Type B pancreatic cell (in vitro differentiated cells): Measurements from ENCODE around the gene KRT33B. TPM values are rescaled to one million over a fixed set of nuclear protein-coding genes. Genes with fewer than 3 reads are reported as not detected.
"Not testable (repeated sequence)": the region's sequence is repeated elsewhere in the genome, so short reads cannot be mapped to it uniquely, and the experiment has no call there.

ENCODE experiments used
- DNase-seq: peaks from one replicate; pipeline ENCODE4 v3.0.0; 2021; ENCODE audit warnings: mixed read lengths; ENCODE audit not compliant: unreplicated experiment; ENCODE audit errors: extremely low spot score
- H3K27ac Mint-ChIP-seq: 2 replicates; pipeline ENCODE4 v1.8.0; 2021; ENCODE audit warnings: mild to moderate bottlenecking, mixed read lengths
- H3K27me3 Mint-ChIP-seq: 2 replicates; pipeline ENCODE4 v1.8.0; 2021; ENCODE audit warnings: mixed read lengths
- H3K36me3 Mint-ChIP-seq: 2 replicates; pipeline ENCODE4 v1.8.0; 2021; ENCODE audit warnings: mixed read lengths
- H3K4me1 Mint-ChIP-seq: one replicate; pipeline ENCODE4 v1.8.0; 2021; ENCODE audit warnings: mixed read lengths; ENCODE audit not compliant: unreplicated experiment
- H3K4me3 Mint-ChIP-seq: 2 replicates; pipeline ENCODE4 v1.8.0; 2021; ENCODE audit warnings: mild to moderate bottlenecking, mixed read lengths
- H3K9me3 Mint-ChIP-seq: 2 replicates; pipeline ENCODE4 v1.8.0; 2021; ENCODE audit warnings: mixed read lengths
- total RNA-seq: library from RNA; stranded (reverse); gene quantifications from 2 replicates; pipeline ENCODE4 v1.2.1, GENCODE V29; 2021; ENCODE audit warnings: low replicate concordance
- TF ChIP-seq, protein P1 (sequence below): fragments of 200-600 bp; sonication (generic); conservative IDR thresholded peaks from 2 replicates; pipeline ENCODE4 v1.5.0; 2021; ENCODE audit warnings: antibody characterized with exemption, mild to moderate bottlenecking

The KRT33B gene
- total RNA-seq, 1 donor from 2014 or later, result not detected

DNA sequence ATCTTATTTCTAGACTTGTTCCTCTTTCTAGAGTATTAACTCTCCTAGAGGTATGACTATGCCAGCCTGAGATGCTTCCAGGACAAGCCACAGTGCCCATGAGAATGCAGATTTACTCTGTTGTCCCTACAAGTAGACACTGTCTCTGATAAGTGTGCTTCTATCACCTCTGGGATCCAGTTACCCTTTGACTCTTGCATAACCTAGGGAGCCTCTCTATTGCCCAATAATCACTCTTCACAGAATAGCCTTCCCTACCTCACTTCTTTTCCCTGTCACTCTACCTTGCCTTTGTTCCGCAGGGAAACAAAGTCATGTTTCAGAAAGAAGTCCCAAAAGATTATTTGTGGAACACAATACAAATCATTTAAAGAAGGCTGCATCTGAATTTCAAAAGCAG, 14.1 kb upstream of the KRT33B start:
- Mint-ChIP-seq H3K27ac (no peak overlapping the region), H3K4me1 (no peaks in the 10 kb centered on the region), H3K27me3 (peaks cover 4% of the 10 kb centered on the region), H3K4me3 (no peak overlapping the region), H3K9me3 (peaks cover 7% of the 10 kb centered on the region), H3K36me3 (no peaks in the 10 kb centered on the region)
- TF ChIP-seq, protein P1, sequence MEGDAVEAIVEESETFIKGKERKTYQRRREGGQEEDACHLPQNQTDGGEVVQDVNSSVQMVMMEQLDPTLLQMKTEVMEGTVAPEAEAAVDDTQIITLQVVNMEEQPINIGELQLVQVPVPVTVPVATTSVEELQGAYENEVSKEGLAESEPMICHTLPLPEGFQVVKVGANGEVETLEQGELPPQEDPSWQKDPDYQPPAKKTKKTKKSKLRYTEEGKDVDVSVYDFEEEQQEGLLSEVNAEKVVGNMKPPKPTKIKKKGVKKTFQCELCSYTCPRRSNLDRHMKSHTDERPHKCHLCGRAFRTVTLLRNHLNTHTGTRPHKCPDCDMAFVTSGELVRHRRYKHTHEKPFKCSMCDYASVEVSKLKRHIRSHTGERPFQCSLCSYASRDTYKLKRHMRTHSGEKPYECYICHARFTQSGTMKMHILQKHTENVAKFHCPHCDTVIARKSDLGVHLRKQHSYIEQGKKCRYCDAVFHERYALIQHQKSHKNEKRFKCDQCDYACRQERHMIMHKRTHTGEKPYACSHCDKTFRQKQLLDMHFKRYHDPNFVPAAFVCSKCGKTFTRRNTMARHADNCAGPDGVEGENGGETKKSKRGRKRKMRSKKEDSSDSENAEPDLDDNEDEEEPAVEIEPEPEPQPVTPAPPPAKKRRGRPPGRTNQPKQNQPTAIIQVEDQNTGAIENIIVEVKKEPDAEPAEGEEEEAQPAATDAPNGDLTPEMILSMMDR, result no peak
- DNase-seq, result no peak

DNA sequence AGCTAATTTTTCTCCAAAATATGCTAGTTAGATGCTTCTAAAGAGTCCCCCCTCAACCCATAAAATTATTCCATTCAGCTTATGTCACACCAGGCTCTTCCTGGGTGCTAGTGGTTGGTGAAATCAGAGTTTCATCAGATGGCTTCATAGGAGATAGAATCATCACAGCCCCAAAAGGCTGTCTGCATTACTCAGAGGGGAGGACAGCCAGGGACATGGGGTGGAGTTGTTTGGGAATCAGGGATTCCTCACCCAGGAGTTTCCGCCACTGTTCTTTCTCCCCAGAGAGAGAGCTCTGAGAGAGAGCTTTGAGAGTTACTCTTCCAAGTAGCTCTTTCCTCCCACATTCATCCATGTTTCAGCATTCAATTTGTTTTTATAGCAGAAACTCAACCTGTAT, 12.8 kb upstream of the KRT33B start:
- no peaks in the 10 kb centered on the region for H3K36me3 Mint-ChIP-seq
- DNase-seq, result no peak
- TF ChIP-seq, protein P1, result no peak
- H3K4me1 Mint-ChIP-seq, result no peaks in the 10 kb centered on the region
- H3K27me3 Mint-ChIP-seq, result peaks cover 6% of the 10 kb centered on the region
- H3K9me3 Mint-ChIP-seq, result peaks cover 7% of the 10 kb centered on the region
- H3K27ac Mint-ChIP-seq, result no peak overlapping the region
- H3K4me3 Mint-ChIP-seq, result no peak overlapping the region

DNA sequence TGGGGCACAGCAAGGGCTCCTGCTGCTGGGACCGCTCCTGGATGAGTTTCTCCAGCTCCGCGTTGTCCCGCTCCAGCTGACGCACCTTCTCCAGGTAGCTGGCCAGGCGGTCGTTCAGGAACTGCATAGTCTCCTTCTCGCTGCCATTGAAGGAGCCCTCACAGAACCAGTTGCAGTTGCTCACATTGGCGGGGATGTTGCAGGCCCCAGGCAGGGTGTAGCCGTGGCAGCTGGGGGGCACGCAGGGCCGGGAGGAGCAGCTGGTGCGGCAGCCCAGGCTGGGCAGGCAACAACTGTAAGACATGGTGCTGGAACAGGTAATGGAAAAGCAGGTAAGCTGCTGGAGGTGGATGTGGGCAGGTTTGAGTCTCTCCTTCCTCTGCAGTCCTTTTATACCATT, 12.3 kb upstream of the KRT33B start, which contains the start of gene KRT34:
KRT34 (minus strand) TSS at position 364 of the 400 bp plus-strand sequence; CDS start at position 304, 60 bp downstream.
- DNase-seq, H3K4me1 Mint-ChIP-seq, H3K27ac Mint-ChIP-seq, H3K4me3 Mint-ChIP-seq, H3K9me3 Mint-ChIP-seq, H3K27me3 Mint-ChIP-seq, H3K36me3 Mint-ChIP-seq: not testable (repeated sequence)

DNA sequence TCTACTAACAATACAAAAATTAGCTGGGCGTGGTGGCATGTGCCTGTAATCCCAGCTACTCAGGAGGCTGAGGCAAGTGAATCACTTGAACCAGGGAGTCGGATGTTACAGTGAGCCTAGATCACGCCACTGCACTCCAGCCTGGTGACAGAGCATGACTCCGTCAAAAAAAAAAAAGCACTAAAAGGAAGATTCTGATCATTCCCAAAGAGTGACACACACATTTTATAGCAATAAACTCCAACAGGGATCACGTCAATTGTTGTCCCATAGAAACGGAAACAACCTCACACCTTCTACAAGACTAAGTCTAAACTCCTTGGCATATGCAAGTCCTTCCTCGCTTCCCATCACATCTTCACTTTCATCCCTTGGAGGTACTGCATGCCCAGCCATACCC, 10.5 kb upstream of the KRT33B start:
- not testable (repeated sequence) for H3K4me3 Mint-ChIP-seq, DNase-seq, H3K4me1 Mint-ChIP-seq, H3K27ac Mint-ChIP-seq, H3K9me3 Mint-ChIP-seq, H3K27me3 Mint-ChIP-seq, H3K36me3 Mint-ChIP-seq

GRCh38 chr17:41377546-41377945, 7.9 kb upstream of the KRT33B start:
- no peak for DNase-seq
- no peaks in the 10 kb centered on the region for H3K4me1 Mint-ChIP-seq
- H3K36me3 Mint-ChIP-seq, result no peaks in the 10 kb centered on the region
- peaks cover 8% of the 10 kb centered on the region for H3K27me3 Mint-ChIP-seq
- TF ChIP-seq, protein P1, result no peak
- peaks cover 4% of the 10 kb centered on the region for H3K9me3 Mint-ChIP-seq
- no peak overlapping the region for H3K27ac Mint-ChIP-seq
- H3K4me3 Mint-ChIP-seq, result no peak overlapping the region

DNA sequence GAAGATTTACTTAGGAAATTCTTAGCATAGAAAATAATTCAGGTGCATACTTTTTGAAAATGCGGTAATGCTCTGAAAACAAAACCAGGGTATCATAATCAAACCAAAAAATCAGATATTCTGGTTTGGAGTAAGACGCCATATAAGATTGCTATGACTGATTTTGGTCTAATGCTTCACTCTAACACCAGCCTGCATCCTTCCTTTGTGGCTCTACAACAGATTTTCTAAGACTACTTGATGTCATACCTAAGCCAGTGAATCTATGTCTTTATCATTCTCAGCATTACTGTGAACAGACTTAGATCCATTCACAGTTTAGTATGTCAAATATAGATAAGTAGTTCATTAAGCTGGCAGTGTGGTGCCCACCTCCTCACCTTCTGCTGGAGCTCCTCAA, 590 bp downstream of the KRT33B start:
- no peak for DNase-seq
- no peaks in the 10 kb centered on the region for H3K9me3 Mint-ChIP-seq
- H3K4me3 Mint-ChIP-seq, result no peak overlapping the region
- no peaks in the 10 kb centered on the region for H3K4me1 Mint-ChIP-seq
- H3K27ac Mint-ChIP-seq, result no peak overlapping the region
- H3K27me3 Mint-ChIP-seq, result peaks cover 3% of the 10 kb centered on the region
- no peaks in the 10 kb centered on the region for H3K36me3 Mint-ChIP-seq
- TF ChIP-seq, protein P1, result no peak
